Muscle layer of duodenum (tissue), 2 donors: ENCODE measurements around the gene IL10RB.

Source experiments
- H3K27ac ChIP-seq: one replicate; pipeline ENCODE4 v1.7.0; 2013; ENCODE audit warnings: mild to moderate bottlenecking, low read length
- H3K27me3 ChIP-seq: one replicate; pipeline ENCODE4 v1.7.0; 2013; ENCODE audit warnings: low read depth, mild to moderate bottlenecking, control low read depth, low read length
- H3K36me3 ChIP-seq, 2 donors: one replicate each; pipeline ENCODE4 v1.7.0; 2013; ENCODE audit warnings: low read length in 2 of 2, control low read depth in 1 of 2, mild to moderate bottlenecking in 1 of 2; ENCODE audit not compliant: insufficient read depth in 2 of 2, control insufficient read depth in 1 of 2
- H3K4me1 ChIP-seq, 2 donors: one replicate each; pipeline ENCODE4 v1.7.0; 2013; ENCODE audit warnings: low read length in 2 of 2, mild to moderate bottlenecking in 2 of 2, control low read depth in 1 of 2, moderate library complexity in 1 of 2; ENCODE audit not compliant: insufficient read depth in 2 of 2, control insufficient read depth in 1 of 2
- H3K4me3 ChIP-seq, 2 donors: one replicate each; pipeline ENCODE4 v1.7.0; 2013; ENCODE audit warnings: low read length in 2 of 2, low read depth in 1 of 2, mild to moderate bottlenecking in 1 of 2
- H3K9me3 ChIP-seq, 2 donors: one replicate each; pipeline ENCODE4 v1.7.0; 2013; ENCODE audit warnings: low read length in 2 of 2, control low read depth in 1 of 2, mild to moderate bottlenecking in 1 of 2; ENCODE audit not compliant: control insufficient read depth in 1 of 2
- donor health status: healthy.

The IL10RB gene

DNA sequence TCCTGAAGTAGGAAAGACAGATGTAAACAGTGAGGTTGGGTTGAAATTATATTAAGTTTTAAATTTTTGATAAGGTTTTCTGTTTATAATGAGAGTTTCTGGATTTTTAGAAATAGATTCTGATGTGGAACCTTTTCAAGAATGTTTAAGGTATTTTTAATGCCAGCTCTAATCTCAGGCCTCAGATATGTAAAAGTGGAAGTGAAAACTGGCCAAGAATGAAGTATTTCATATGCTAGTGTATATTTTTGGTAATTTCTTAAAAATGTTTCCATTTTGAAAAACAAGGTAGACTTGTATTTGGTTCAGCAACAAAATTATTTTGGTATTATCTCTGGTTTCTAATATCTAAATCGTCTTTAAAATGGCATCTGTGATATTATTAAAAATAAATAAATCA, 73.0 kb downstream of the IL10RB start:
- H3K4me1 ChIP-seq = peaks cover 0 to 13% of the 10 kb centered on the region in 2 donors
- peaks cover 13 to 16% of the 10 kb centered on the region in 2 donors for H3K36me3 ChIP-seq
- H3K27me3 ChIP-seq = no peaks in the 10 kb centered on the region
- no peak overlapping the region for H3K27ac ChIP-seq
- no peak overlapping the region for H3K4me3 ChIP-seq
- H3K9me3 ChIP-seq = no peaks in the 10 kb centered on the region

- Histone ChIP-seq H3K36me3 (peaks cover 13 to 16% of the 10 kb centered on the region in 2 donors), H3K4me3 (no peak overlapping the region), H3K4me1 (peaks cover 0 to 13% of the 10 kb centered on the region in 2 donors), H3K27ac (no peak overlapping the region), H3K27me3 (no peaks in the 10 kb centered on the region), H3K9me3 (no peaks in the 10 kb centered on the region)
Observed at GRCh38 chr21:33339918-33340317, 73.8 kb downstream of the IL10RB start.

GRCh38 chr21:33345751-33346238, 79.6 kb downstream of the IL10RB start:
- Histone ChIP-seq H3K4me1 (peaks cover 0 to 6% of the 10 kb centered on the region in 2 donors), H3K27me3 (no peaks in the 10 kb centered on the region), H3K36me3 (peaks cover 29 to 36% of the 10 kb centered on the region in 2 donors), H3K4me3 (no peak overlapping the region), H3K27ac (no peak overlapping the region), H3K9me3 (no peaks in the 10 kb centered on the region)
